ENCODE measurements around the gene VSIG8. TPM values are rescaled to one million over a fixed set of nuclear protein-coding genes. Genes with fewer than 3 reads are reported as not detected.
A peak's percentile ranks its signal among the peaks of the same experiment; 100 is the strongest.
"Not testable (repeated sequence)": the region's sequence is repeated elsewhere in the genome, so short reads cannot be mapped to it uniquely, and the experiment has no call there.

The VSIG8 gene
- total RNA-seq, 1 donor from 2014 or later, result not detected

DNA sequence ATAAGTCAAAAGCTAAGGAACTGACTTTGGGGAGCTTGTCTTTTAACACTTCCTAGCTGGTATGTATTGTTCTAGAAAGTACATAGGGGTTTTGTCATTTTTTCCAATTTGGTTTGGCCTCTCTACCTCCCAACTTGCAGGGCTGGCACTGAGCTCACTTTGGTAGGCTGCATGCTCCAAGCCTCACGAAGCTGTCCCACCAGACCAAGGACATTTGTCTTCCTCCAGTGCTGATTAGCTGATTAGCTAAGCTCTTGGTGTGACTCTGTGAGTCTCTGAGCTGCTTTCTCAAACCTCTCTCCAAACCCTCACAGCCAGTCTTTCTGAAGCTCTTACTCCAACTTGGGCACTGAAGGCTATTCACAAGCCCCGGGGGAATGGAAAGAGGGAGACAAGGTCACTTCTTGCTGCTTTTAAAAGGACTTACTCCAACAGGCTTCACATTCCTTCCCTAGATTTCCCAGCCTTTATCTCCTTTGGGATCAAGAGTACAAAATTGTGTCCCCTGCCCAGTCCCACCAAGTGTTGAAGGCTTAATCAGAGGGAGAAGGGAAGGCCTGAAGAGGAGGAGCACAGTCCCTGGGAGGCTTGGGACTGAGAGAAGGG, 38.4 kb upstream of the VSIG8 start:
- Mint-ChIP-seq H3K4me1 (ENCODE audit: unreplicated experiment) (peaks cover 27% of the 10 kb centered on the region), H3K9me3 (peaks cover 4% of the 10 kb centered on the region), H3K27me3 (no peaks in the 10 kb centered on the region), H3K36me3 (peaks cover 3% of the 10 kb centered on the region), H3K4me3 (peak overlapping the region; percentile 85), H3K27ac (peak overlapping the region; percentile 96)
- no peak for DNase-seq (ENCODE audit: extremely low spot score, unreplicated experiment)
- TF ChIP-seq, protein P1, sequence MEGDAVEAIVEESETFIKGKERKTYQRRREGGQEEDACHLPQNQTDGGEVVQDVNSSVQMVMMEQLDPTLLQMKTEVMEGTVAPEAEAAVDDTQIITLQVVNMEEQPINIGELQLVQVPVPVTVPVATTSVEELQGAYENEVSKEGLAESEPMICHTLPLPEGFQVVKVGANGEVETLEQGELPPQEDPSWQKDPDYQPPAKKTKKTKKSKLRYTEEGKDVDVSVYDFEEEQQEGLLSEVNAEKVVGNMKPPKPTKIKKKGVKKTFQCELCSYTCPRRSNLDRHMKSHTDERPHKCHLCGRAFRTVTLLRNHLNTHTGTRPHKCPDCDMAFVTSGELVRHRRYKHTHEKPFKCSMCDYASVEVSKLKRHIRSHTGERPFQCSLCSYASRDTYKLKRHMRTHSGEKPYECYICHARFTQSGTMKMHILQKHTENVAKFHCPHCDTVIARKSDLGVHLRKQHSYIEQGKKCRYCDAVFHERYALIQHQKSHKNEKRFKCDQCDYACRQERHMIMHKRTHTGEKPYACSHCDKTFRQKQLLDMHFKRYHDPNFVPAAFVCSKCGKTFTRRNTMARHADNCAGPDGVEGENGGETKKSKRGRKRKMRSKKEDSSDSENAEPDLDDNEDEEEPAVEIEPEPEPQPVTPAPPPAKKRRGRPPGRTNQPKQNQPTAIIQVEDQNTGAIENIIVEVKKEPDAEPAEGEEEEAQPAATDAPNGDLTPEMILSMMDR (conservative IDR thresholded peaks at IDR 0.05), result no peak

DNA sequence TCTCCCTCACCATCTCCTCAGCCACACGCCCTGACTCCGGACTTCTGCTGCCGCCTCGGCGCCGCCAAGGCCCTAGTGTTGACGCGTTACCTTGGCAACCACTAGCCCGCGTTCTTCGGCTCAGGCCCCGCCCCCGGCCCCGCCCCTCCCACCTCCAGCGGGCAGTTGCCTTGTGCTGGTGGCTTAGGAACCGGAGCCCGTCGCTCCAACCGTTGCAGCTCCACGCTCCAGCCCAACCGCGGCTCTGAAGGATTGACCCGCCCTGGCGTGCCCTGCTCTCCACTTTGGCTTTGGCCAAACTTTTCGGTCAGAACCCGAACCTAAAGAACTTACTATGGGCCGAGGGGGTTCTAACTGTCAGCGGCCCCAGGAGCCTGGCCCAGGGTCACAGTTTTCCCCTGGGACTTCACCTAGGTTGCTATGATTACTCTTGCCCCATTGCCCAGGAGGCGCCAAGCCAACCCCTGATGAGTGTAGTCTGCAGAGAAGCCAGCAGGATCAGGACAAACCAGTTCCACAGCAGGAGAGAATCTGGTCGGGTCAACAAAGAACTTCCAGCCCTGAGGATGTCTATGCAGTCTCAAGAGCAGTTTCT, 37.7 kb upstream of the VSIG8 start, which contains the start of gene CFAP45:
TSS of gene CFAP45 (minus strand) at position 80 of the 595 bp plus-strand sequence. CDS start at position 13, 67 bp downstream.
- peaks cover 31% of the 10 kb centered on the region for H3K4me1 Mint-ChIP-seq (ENCODE audit: unreplicated experiment)
- H3K36me3 Mint-ChIP-seq, result peaks cover 3% of the 10 kb centered on the region
- peak within 1 kb of the TSS; percentile 96 for H3K27ac Mint-ChIP-seq
- H3K9me3 Mint-ChIP-seq, result peaks cover 4% of the 10 kb centered on the region
- H3K27me3 Mint-ChIP-seq, result no peaks in the 10 kb centered on the region
- TF ChIP-seq, protein P1 (conservative IDR thresholded peaks at IDR 0.05), result no peak
- peak; percentile 83 for DNase-seq (ENCODE audit: extremely low spot score, unreplicated experiment)
- H3K4me3 Mint-ChIP-seq, result peak within 1 kb of the TSS; percentile 85

DNA sequence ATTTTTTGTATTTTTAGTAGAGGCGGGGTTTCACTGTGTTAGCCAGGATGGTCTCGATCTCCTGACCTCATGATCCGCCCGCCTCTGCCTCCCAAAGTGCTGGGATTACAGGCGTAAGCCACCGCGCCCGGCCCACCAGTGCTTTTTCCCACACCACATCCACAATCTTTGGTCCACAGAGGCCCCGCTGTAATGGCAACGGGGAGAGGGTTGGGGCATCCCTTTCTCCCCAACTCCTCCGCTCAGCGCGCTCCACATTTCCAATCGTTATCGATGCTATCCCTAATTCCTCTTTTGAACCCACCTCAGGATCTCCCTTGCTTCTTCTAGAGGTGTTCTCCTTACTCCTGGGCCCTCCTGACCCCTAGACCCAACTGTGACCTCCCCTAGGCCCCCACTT, 37.2 kb upstream of the VSIG8 start:
- H3K36me3 Mint-ChIP-seq; H3K9me3 Mint-ChIP-seq; H3K27me3 Mint-ChIP-seq; DNase-seq (ENCODE audit: extremely low spot score, unreplicated experiment): not testable (repeated sequence)
- peak overlapping the region; percentile 85 for H3K4me3 Mint-ChIP-seq
- H3K4me1 Mint-ChIP-seq (ENCODE audit: unreplicated experiment), result peaks cover 35% of the 10 kb centered on the region
- peak overlapping the region; percentile 96 for H3K27ac Mint-ChIP-seq

DNA sequence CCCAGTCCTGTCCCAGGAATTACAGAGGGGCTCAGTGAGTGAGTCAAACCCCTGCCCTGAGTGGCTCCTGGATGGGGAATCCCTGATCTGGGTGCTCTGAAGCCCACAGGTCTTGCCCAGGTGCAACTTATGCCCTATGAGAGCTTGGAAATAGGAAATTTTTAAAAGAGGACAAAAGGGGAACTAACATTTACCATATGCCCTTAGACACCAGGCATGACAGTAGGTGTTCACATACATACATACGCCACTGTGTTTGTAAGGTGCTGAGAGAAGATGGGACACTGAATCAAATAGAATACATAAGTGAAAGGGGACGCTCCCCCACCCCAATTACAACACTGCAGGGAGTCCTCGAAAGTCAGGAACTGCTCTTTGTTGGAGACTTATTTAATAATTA, 36.1 kb upstream of the VSIG8 start:
- Mint-ChIP-seq H3K4me3 (no peak overlapping the region), H3K27ac (no peak overlapping the region), H3K9me3 (peaks cover 4% of the 10 kb centered on the region), H3K36me3 (peaks cover 3% of the 10 kb centered on the region), H3K4me1 (ENCODE audit: unreplicated experiment) (peaks cover 35% of the 10 kb centered on the region), H3K27me3 (no peaks in the 10 kb centered on the region)
- TF ChIP-seq, protein P1 (conservative IDR thresholded peaks at IDR 0.05), result no peak
- no peak for DNase-seq (ENCODE audit: extremely low spot score, unreplicated experiment)

DNA sequence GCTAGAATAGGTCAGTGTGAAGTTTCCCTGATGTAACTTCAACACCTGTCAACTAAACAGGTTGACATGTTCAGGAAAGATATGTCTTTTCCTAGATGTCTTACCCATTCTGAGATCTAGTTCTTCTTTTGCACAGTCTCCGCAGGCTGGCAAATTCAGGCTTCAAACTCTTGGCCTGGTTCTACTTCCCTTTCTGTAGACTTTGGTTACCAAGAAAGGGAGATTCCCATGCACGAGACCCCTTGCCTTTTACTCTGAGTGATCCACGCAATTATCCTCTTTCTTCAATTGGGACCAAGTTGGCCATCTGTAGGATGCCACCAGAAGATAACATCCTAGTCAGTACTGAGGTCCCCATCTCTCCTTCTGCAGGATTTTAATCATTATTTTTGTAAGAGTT, 35.5 kb upstream of the VSIG8 start:
- Mint-ChIP-seq H3K27me3 (no peaks in the 10 kb centered on the region), H3K27ac (no peak overlapping the region), H3K36me3 (peaks cover 3% of the 10 kb centered on the region), H3K4me1 (ENCODE audit: unreplicated experiment) (peaks cover 38% of the 10 kb centered on the region), H3K9me3 (peaks cover 4% of the 10 kb centered on the region), H3K4me3 (no peak overlapping the region)
- DNase-seq (ENCODE audit: extremely low spot score, unreplicated experiment), result no peak
- TF ChIP-seq, protein P1 (conservative IDR thresholded peaks at IDR 0.05), result no peak

DNA sequence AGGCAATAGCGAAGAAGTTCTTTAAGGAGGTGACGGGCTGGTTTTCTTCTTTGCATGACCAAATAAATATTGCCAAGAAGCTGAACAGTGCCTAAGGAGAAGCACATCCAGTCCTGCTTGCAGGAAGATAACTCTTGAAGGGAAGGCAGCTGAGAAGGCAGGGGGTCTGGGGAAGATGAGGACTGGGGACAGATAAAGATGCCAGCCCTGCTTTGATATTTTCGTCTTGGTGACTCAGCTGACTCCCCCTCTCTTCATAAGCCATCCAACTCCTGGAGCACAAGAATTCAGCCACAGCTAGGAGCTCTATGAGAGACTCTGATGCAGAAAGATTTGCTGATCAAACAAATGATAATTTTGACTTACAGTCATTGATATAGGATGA, 34.1 kb upstream of the VSIG8 start:
- no peak overlapping the region for H3K27ac Mint-ChIP-seq
- no peak for DNase-seq (ENCODE audit: extremely low spot score, unreplicated experiment)
- peaks cover 4% of the 10 kb centered on the region for H3K9me3 Mint-ChIP-seq
- TF ChIP-seq, protein P1 (conservative IDR thresholded peaks at IDR 0.05), result no peak
- peaks cover 3% of the 10 kb centered on the region for H3K27me3 Mint-ChIP-seq
- H3K36me3 Mint-ChIP-seq, result peaks cover 3% of the 10 kb centered on the region
- H3K4me3 Mint-ChIP-seq, result peak overlapping the region; percentile 71
- peaks cover 41% of the 10 kb centered on the region for H3K4me1 Mint-ChIP-seq (ENCODE audit: unreplicated experiment)
